ENCODE measurements around the gene CBLB.

Gene CBLB
- 15.3 to 108 (median 49.5) reads per million in 17 experiments for total RNA-seq

DNA sequence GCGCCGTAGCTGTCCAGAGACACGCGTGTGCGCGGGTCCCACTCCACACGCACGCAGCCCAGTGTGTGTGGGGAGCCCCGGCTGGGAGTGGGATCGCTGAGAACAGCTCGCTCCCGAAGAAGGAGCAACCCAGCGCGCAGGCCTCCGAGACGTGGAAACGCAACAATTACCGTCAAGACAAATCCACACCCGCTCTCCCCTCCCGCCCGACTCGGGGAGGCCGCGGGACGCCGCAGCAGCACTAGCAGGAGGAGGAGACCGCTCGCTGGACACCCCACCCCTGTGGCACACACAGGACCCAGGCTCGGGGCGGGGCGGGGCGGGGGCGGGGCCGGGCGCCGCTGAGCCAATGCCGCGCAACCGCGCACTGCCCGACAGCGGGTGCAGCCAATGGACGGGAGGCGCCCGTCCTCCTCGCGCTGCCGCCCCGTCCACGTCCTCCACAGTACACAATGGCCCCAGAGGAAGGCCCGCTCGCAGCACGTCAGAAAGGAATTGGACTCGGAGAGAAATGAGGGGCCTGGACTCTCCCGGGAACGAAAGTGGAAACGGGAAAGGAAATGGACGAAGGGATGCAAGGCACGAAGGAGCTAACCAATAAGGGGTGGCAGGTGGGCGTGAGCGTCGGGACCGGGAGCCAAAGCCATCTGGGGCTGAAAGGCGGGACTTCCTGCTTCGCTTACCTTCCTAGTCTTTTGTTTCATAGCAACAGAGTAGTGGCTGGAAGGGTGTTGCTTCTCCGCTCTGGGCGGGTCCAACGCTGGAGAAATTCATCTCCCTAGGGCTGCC is at the start of gene CBLB:
CBLB (minus strand) TSS at position 271 of the 789 bp plus-strand sequence. CDS start 1,435 bp downstream, outside the sequence.
- DNase-seq: peak; percentile 92 to 96 (median 96)

DNA sequence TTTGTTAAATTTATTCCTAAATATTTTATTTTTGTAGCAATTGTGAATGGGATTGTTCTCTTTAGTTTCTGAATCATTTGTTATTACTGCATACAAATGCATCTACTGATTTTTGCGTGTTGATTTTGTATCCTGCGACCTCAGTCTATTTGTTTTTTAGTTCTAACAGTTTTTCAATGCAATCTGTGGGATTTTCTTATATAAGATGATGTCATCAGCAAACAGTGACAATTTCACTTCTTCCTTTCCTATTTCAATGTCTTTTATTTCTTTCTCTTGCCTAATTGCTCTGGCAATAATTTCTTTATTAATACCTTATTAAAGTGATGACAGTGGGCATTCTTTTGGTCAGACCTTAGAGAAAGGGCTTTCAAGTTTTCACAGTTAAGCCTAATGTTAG is 48.0 kb upstream of the CBLB start:
- DNase-seq: no peak

DNA sequence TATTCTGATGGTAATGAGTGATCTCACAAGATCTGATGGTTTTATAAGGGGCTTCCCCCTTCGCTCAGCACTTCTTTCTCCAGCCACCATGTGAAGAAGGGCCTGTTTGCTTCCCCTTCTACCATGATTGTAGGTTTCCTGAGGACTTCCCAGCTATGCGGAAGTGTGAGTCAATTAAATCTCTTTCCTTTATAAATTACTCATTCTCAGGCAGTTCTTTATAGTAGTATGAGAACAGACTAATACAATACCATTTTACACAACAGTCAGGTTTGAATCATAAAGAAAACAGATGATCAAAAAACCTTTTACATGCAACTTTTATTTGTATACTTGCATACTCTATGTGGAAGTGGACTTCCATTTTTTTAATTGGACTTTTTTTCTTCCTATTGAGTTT is 46.7 kb upstream of the CBLB start:
- no peak for DNase-seq

DNA sequence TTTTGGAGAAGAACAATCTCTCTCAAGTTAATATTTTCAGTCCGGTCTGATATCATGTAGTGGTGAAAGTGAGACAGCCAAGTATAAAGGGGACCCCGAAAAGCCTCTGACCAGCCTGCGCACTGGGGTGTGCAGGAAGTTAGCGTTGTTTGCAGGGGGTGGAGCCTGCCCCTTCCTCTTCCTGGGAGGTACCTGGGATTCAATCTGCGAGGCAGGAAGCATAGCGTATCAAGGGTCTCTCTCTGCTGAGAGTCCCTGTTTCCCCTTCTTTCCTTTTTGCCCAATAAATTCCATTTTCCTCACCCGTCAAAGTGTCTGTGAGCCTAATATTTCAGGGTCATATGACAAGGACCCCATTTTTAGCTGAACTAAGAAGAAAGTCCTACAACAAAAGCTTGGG is 44.8 kb upstream of the CBLB start:
- no peak for DNase-seq

DNA sequence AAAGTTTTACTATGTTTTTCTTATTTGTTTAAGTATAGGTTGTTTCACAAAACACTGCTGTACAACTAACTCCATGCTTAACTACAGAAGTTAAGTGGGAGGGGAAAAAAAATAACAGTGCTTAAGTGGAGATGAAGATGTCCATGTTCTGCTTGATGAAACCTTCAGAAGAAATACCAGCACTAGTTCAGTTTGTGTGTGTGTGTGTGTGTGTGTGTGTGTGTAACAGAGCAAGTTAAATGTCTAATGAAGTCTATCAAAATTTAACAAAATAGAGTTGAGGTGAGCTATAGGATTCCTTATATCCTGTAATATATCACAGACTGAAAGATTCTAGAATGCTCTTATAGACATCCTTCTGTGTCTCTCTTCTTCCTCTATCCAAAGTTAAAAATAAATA is 44.1 kb upstream of the CBLB start:
- DNase-seq: no peak

DNA sequence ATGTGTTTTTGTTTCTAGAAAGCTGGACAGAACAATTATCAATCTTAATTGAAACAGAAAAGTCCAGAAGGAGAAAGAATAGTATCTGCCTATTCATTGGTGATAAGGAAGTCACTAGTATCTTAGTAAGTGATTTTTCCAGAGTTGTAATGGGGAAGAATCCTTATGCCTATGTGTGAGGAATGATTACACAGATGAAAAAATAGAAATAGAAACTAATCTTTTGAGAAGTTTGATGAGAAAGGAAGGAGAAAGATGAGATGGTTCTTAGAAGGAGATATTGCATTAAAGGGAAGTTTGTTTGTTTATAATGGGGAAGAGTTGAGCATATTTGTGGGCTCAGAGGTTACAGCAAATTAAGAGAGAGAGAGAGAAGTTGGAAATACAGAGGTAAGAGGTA is 42.7 kb upstream of the CBLB start:
- peak in 2 of 4 experiments; percentile 59 to 71 for DNase-seq

DNA sequence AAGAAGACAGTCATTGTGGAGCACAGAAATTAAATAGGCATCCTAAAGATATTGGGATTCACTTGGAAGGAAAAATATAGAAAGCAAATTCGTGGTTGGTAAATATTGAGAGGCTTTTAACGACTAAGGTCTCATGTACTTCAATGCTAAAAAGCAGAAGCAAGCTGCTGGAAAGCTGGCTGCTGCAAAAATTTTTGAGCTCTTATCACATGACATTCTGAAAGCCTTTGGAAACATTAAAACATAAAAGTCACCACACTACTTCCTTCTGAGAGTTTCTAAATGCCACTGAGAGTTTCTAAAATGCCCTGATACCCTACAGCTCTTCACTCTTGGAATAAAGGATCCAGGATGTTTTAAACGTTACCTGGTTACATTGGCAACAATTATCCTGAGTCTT is 39.0 kb upstream of the CBLB start:
- peak; percentile 83 to 95 (median 88) for DNase-seq

DNA sequence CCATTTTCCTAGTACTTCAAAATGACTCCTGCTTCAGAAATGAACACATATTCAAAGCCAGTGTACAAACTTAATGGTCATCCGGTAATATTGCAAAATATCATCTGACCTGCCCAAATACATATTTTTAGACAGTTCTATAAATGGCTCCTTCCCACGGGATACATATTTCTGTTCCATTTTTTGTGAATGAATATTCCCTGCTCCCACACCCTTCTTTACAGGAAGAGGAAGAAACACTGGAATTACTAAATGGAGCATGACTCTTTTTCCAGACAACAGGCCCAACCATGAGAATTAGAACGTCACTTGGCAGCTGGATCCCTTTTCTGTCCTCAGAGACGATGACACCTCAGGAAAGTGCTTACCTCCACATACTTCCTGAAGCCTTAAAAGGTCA is 38.0 kb upstream of the CBLB start:
- DNase-seq: peak; percentile 82 to 96 (median 86)

DNA sequence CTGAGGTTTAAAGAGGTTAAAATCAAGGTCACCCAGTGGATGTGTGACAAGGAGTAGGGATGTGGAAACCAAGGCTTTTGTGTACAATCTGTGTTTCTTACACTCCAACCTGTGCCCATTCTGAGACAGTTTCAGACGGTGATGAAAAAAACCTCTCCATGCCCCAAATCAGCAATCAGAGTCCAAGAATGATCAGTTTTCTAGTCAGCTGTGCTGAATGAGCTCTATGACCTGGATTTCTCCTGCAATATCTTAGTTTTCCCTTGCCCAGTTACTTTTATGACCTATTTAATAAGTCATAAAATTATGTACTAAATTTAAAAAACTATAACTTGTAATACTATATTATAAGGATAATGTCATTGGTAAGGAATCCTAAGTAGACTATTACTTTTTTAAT is 37.5 kb upstream of the CBLB start:
- no peak for DNase-seq

DNA sequence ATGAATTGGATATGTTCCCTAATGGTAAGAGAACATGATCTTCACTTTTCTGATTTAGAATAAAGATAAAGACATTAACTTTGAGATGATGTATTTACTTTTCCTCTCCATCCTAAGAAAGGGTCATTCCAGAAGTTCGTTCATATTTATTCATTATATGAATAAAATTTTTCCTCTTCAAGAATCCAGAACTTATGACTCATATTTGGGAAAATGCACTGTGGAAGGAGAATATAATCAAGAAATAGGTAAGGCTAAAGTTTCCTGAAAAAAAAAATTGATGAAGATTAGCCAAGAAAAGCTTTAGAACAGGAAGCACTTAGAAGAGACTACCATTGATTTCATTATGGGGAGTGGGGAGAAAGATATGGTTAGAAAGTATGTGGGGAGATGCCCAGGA is 36.5 kb upstream of the CBLB start:
- no peak for DNase-seq

DNA sequence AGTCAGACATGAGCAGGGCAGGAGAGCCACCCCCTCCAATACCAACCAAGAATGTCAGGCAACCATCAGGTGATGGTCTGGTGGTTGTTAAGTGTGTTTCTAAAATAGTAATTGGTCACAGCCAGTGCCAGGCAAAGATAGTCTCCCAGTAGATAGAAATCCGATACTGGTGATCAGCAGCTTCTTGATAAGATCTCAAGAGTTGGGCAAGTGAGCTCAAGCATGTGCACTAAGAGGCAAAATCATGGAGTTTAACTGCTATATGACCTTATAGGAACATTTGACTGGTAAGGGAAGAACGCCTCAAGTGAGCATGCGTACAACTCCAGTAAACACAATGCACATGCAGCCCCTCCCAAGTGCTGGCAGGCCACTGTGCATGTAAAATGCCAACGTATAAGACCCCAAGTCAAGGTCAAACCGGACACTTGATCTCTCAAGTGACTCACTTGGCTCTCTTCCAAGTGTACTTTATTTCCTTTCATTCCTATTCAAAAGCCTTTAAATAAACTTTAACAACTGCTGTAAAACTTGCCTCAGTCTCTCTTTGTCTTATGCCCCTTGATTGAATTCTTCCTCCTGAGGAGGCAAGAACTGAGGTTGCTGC is 36.0 kb upstream of the CBLB start:
- DNase-seq: no peak

DNA sequence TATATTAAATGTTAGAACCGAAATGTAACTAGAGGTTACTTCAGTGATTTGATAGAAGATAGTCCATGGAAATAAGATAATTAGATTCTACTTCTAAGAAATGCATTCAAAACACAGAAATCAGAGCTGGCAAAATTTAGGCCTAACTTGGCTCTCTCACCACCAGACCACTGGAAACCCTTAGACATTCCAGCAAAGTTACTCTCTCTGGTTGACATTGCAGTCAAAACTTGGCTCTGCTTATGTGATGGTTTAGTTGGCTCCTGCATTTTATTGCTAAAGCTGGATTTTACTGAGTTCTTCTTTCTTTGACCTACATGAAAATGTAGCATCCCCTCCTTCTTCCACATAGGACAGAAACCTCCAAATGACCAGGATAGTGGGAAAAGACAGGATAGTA is 35.4 kb upstream of the CBLB start:
- no peak for DNase-seq

DNA sequence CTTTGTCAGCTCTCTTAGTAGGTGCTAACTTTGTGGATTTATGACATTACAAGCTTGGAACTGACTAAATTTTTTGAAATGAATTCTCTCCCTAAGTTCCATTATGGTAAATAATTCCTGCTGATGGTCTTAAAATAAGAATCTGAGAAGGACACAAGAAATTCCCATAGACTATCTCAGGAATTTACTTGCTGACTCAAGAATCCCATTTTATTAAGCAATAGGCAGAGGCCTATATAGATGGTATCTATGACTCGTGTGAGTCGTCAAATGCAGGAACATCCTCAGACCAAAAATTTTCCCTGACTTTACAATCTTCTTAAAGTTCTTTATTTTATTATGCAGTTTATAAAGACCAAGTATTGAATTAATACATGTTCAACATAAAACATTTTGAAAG is 30.7 kb upstream of the CBLB start:
- DNase-seq: peak in 2 of 4 experiments; percentile 36 to 43

DNA sequence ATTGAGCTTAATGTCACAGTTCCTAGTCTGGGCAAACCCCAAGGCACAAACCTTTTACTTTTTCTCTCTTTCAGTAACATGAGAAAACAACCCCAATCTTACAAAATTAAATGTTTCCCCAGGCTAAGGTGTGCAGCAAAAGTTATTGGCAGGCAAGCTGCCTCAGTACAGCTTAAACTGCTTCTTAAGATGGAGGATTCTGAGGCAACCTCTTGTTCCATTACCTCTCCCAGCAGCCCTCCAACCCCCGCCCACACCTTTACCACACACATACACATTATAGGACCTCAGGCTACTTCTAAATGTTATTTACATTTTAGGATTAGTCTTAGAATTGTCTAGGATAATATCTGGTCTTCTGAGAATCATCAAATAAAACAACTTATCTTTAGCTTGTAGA is 22.3 kb upstream of the CBLB start:
- no peak for DNase-seq

DNA sequence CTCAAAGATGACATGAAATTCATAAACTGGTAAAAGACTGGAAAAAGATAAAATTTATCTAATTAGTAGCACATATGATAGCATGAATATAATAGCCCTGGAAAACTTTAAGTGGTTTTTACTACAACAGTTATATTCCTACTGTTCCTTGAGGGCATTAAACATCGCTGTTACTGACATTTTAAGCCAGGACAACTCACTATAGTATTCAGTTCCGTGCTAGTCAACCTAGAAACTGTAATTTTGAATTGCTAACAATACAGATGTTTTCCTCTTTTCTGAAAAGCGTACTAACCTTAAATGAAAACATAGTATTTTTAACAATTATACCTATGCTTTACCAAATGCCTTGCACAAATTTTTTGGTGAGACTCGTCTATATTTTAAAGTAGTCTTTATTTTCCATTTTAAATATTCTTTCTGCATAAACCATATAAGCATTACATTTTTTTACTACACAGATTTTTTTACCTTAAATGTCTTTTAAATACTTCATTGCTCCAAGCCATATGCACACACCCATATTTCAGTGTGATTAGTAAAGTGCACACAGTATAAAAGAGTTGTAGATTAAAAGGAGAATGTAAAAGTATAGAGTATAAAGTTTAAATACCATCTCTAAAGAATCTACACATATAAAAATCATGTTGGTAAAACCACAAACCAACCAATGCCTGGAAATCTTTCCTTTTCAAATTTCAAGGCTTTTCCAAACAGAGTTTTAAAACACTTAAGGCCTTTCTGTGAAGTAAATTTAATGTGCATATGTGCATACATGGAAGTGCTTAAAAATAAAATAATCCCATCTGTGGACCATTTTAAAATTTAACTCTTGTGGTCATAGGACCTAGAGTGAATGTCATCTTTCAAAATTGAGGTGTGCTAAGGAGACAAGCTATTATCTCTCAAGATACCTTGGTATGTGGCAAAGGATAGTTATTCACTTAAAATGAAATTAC is 20.1 kb upstream of the CBLB start:
- DNase-seq: no peak

DNA sequence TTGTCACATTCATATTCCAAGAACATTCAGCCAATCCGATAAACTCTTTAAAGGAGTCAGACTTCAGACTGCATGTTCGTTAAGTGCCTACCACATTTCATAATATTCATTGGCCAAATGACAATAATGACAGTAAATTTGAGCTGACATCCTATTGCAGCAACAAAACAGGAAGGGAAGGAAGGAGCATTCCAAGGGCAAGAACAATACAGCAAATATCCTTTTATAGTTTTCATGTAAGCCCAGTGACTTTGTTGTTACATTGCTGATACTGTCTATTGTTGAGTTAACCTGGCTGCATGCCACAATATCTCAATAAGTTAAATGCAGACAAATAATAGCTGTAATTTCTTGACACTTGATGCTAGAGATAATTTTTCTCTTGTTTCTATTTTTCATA is 16.4 kb upstream of the CBLB start:
- DNase-seq: peak in 2 of 4 experiments; percentile 44 to 51

DNA sequence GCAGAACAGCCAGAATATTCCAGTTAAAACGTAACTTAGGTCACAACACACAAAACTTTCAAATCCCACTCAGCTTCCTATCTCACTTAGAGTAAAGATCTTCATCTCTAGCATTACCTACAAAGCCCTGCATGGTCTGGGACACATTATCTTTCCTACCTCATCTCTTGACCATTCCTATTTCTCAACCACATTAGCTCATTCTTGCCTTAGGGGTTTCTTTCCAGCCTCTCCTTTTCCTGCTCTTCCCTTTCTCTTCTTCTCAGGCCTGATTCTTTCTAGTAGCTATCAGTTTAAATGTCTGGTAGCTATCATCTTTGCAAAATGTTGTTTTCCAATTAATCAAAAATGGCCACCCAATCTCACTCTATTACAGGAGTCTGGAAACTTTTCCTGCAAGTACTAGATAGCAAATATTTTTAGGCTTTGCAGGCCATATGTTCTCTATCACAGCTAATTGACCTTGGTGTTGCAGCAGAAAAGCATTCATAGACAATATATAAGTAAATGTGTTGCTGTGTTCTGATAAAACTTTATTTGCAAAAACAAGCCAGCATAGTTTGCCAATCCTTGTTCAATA is 15.1 kb upstream of the CBLB start:
- no peak for DNase-seq

DNA sequence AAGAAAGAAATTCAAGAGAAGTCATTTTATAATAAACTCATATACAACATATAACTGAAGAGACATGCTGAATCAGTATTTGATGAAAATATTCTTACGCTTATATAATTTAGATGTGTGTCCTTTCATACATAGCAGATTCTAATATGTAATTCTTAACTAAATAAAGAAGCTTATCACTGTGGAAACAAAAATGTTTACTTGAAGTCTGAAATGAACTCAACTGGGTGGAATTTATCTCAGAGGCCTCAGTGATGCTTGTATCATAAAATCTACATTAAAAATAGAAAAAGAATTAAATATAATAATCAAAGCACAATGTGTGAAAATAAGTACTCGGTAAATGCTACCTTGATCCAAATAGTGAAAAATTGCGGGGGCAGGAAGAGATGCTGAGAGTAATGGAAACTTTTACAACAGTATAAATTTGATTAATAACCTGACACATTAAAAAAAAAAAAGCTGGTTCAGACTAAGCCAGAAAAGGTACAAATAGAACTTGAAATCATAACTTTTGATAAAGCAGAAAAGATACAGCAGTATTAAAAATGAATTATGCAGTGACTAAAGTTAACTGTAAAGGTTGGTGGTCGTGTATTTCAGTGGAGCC is 12.0 kb upstream of the CBLB start:
- no peak for DNase-seq

DNA sequence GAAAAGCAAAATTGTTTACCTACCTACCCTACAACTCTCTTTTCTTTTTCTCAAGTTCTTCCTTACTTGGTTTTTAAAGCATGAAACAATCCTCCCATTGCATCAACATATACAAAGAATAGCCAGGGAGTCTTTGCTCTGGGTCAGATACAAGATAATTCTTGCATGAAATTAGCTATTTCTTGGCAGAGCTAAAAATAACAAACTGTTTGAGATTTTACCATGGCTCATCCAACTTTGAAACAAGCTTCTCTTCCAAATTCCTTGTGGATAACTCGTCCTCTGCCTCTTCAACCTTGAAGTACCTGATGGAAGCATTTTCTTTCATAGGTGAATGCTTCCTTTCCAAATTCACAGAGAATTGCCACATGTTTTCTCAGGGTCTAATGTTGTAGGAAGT is 9.2 kb upstream of the CBLB start:
- DNase-seq: no peak

DNA sequence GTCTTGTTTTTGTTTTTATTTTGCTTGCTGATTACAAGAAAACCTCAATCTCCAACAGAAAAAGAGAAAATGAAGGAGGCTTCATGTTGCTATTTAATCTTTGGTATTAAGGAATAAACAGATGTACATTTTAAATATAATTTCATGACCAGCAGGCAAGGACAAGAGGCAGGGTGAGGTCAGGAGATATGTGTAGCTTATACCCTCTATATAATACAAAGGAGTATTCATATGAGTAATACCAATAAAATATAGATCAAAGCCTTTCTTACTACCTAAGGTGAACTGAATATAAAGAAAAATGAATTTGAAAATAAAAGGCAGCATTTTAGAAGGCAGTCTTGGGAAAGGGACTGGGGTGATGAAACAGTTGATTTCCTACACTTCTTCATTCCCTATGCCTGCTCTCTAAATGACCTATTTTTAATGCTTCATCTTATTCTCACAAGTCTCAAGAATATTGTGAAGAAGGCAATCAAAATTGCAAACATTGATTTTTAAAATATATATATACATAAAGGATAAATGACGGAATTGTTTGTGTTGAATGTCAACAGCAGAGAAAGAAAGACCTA is 8.6 kb upstream of the CBLB start:
- DNase-seq: peak; percentile 26 to 66 (median 48)

DNA sequence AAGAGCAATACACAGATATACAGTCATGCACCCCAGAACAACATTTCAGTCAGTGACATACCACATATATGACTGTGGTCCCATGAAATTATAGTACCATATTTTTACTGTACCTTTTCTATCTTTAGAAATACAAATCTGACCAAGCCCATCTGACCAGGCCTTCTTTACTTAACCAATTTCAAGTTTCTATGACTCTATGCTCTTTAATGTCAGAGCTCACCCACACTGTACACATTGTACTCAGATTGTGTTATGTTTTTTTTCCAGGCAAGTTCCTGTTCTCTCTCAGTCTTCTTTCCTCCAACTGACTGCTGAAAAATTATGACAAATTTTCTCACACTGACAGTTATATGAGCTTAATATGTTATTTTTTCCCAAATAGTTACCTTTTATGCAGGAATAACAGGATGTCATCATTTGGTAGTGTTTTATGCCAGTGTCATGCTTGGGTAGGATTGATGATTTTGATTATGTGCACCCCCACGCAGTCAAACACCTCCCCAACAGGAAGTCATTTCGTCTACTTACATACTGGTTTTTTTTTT is 8.0 kb upstream of the CBLB start:
- DNase-seq: peak; percentile 22 to 80 (median 60)
